Omental fat pad (tissue), 4 donors: Measurements from ENCODE around the gene EEF2KMT. TPM values are rescaled to one million over a fixed set of nuclear protein-coding genes. Genes with fewer than 3 reads are reported as not detected.

Experiments used
- ATAC-seq: fragments of 150-250 bp; one replicate; pipeline ENCODE4 v1.9.1; 2016; ENCODE audit warnings: mild to moderate bottlenecking, moderate library complexity; ENCODE audit not compliant: low FRiP score
- DNase-seq: peaks from one replicate; pipeline ENCODE4 v3.0.0-alpha.2; 2019; ENCODE audit warnings: low spot score
- total RNA-seq, 4 donors: library from RNA; depleted of rRNA; stranded (reverse); fragments of >200 nt; gene quantifications; one replicate each; pipeline ENCODE4 v1.1.0, GENCODE V29; 2016
- TF ChIP-seq, protein P1 (sequence below), 3 donors: fragments of 450-650 bp; IDR thresholded peaks; one replicate each; pipeline ENCODE4 v1.5.1; 2016 to 2017; ENCODE audit warnings: antibody characterized with exemption in 3 of 3, mild to moderate bottlenecking in 3 of 3, moderate library complexity in 2 of 3

EEF2KMT gene
- total RNA-seq, 4 donors from 2014 or later: 6.3 to 12.2 (median 8.6) TPM

DNA sequence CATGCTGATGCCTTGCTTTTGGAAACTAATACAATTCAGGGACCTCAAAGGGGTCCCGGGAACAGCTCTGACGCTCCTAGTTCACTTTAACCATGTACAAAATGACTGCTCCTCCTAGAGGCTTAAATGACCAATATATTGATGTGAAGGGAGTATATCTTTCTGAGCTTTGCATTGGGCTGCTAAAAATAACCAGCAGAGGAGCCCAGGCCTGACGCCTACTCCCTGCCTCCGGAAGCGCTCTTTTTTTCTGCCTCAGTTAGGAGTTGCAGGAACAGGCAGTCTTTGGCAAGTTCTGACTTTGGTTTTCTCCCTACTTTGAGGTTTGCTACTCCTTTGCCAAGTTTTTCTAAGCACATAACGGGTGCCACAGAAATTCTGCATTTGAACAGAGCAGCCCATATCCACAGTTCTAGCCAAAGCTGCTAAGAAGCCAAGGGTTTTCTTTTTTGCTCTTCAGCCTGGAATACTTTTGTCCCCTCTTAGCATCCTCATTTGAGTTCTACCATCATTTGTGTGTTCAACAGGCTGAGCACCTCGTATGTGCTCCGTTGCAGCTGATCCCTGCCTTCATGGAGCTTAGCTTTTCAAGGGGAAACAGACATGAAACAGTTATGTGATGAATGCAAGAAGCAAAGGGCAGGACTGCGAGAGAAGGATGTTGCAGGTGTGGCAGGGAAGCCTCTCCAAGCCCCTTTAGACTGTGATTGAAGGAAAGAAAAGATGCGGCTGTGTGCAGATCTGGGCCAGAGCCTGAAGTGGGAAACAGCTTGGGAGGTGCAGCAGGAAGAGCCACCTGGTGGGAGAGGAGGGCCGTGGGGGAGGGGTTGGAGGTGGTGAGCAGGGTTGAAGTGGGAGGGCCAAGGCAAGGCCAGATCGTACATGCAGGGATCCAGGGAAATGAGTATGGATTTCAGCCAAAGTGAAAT is 61.1 kb downstream of the EEF2KMT start:
- DNase-seq: no peak
- ATAC-seq: no peak
- TF ChIP-seq, protein P1, sequence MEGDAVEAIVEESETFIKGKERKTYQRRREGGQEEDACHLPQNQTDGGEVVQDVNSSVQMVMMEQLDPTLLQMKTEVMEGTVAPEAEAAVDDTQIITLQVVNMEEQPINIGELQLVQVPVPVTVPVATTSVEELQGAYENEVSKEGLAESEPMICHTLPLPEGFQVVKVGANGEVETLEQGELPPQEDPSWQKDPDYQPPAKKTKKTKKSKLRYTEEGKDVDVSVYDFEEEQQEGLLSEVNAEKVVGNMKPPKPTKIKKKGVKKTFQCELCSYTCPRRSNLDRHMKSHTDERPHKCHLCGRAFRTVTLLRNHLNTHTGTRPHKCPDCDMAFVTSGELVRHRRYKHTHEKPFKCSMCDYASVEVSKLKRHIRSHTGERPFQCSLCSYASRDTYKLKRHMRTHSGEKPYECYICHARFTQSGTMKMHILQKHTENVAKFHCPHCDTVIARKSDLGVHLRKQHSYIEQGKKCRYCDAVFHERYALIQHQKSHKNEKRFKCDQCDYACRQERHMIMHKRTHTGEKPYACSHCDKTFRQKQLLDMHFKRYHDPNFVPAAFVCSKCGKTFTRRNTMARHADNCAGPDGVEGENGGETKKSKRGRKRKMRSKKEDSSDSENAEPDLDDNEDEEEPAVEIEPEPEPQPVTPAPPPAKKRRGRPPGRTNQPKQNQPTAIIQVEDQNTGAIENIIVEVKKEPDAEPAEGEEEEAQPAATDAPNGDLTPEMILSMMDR (IDR thresholded peaks at IDR 0.05): no peak

DNA sequence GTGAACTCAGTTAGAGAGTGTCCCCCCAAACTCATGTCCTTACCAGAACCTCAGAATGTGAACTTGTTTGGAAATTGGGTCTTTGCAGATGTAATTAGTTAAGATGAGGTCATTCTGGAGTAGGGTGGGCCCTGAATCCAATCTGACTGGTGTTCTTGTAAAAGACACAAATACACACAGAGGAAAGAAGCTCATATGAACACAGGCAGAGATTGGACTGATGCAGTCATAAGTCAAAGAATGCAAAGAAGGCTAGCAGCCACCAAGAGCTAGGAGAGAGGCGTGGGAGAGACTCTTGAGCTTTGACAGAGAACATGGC is 61.7 kb downstream of the EEF2KMT start:
- TF ChIP-seq, protein P1 (IDR thresholded peaks at IDR 0.05): no peak
- DNase-seq: no peak
- no peak for ATAC-seq

Other genes with a start within 250 kb of the EEF2KMT start
- gene PPL, start 160.6 kb downstream of the EEF2KMT start, total RNA-seq: 10 to 100 TPM; 31.3 to 97.6 (median 59.5) TPM
- gene SEC14L5, start 139.5 kb downstream of the EEF2KMT start, total RNA-seq: 1 to 10 TPM in 1 of 4 donors, under 1 TPM in 3; 0.12 to 1.3 (median 0.45) TPM
- gene NAGPA, start 63.9 kb downstream of the EEF2KMT start, total RNA-seq: 10 to 100 TPM; 14.9 to 29.7 (median 21.9) TPM
- gene C16orf89, start 31.8 kb downstream of the EEF2KMT start, total RNA-seq: 10 to 100 TPM in 1 of 4 donors, 1 to 10 TPM in 3; 3.8 to 16.6 (median 7.1) TPM
- gene ALG1, start 26.0 kb downstream of the EEF2KMT start, total RNA-seq: 10 to 100 TPM; 16.9 to 19.5 (median 18.0) TPM